GM18499 (cell line): ENCODE results near the gene MAP2K3.
"Not testable (repeated sequence)": the region's sequence is repeated elsewhere in the genome, so short reads cannot be mapped to it uniquely, and the experiment has no call there.

Experiments used
- ATAC-seq: cut with Tn5 transposase; IDR thresholded peaks from one replicate; pipeline ENCODE4 v1.9.1; 2021; ENCODE audit warnings: moderate number of reproducible peaks; ENCODE audit not compliant: insufficient read depth, unreplicated experiment

MAP2K3 gene

GRCh38 chr17:21346651-21347250 lies 62.2 kb downstream of the MAP2K3 start:
- ATAC-seq: not testable (repeated sequence)

GRCh38 chr17:21347660-21348059 lies 63.1 kb downstream of the MAP2K3 start:
- not testable (repeated sequence) for ATAC-seq

GRCh38 chr17:21348081-21348925 lies 63.8 kb downstream of the MAP2K3 start:
- ATAC-seq: peak; percentile 46

- not testable (repeated sequence) for ATAC-seq
Observed at GRCh38 chr17:21348926-21349261, 64.4 kb downstream of the MAP2K3 start.

GRCh38 chr17:21349358-21350050 lies 65.0 kb downstream of the MAP2K3 start:
- not testable (repeated sequence) for ATAC-seq

GRCh38 chr17:21350495-21350894 lies 66.0 kb downstream of the MAP2K3 start:
- ATAC-seq: not testable (repeated sequence)

GRCh38 chr17:21351366-21352065 lies 67.0 kb downstream of the MAP2K3 start:
- ATAC-seq: no peak

GRCh38 chr17:21352221-21352980 lies 67.9 kb downstream of the MAP2K3 start:
- ATAC-seq: no peak

GRCh38 chr17:21352981-21353265 lies 68.4 kb downstream of the MAP2K3 start:
- no peak for ATAC-seq

- no peak for ATAC-seq
Observed at GRCh38 chr17:21353326-21354010, 69.0 kb downstream of the MAP2K3 start.

GRCh38 chr17:21354796-21355385 lies 70.4 kb downstream of the MAP2K3 start:
- ATAC-seq: no peak

GRCh38 chr17:21355586-21355985 lies 71.1 kb downstream of the MAP2K3 start:
- ATAC-seq: no peak

GRCh38 chr17:21356537-21357127 lies 72.1 kb downstream of the MAP2K3 start:
- ATAC-seq: no peak

- no peak for ATAC-seq
Observed at GRCh38 chr17:21357281-21357680, 72.8 kb downstream of the MAP2K3 start.

- no peak for ATAC-seq
Observed at GRCh38 chr17:21357696-21358656, 73.5 kb downstream of the MAP2K3 start.

GRCh38 chr17:21358682-21359482 lies 74.4 kb downstream of the MAP2K3 start:
- no peak for ATAC-seq

- ATAC-seq: no peak
Observed at GRCh38 chr17:21359483-21359840, 75.0 kb downstream of the MAP2K3 start.
